ENCODE data around the gene CTDNEP1. TPM values are rescaled to one million over a fixed set of nuclear protein-coding genes. Genes with fewer than 3 reads are reported as not detected.

Gene CTDNEP1
- total and polyA plus RNA-seq, 11 donors, result 54.0 to 126 (median 107) TPM

- no peak for DNase-seq
- H3K9me3 ChIP-seq, result no peaks in the 10 kb centered on the region
- intact Hi-C loops (cut with DNase I), result loop anchor here in 1 of 10 donors (5.0 kb wide), 1 partner anchor 89 kb away; the partner anchor contains the start of gene EIF5A
- no peak for TF ChIP-seq POLR2A (IDR thresholded peaks at IDR 0.05)
- TF ChIP-seq, protein P1, sequence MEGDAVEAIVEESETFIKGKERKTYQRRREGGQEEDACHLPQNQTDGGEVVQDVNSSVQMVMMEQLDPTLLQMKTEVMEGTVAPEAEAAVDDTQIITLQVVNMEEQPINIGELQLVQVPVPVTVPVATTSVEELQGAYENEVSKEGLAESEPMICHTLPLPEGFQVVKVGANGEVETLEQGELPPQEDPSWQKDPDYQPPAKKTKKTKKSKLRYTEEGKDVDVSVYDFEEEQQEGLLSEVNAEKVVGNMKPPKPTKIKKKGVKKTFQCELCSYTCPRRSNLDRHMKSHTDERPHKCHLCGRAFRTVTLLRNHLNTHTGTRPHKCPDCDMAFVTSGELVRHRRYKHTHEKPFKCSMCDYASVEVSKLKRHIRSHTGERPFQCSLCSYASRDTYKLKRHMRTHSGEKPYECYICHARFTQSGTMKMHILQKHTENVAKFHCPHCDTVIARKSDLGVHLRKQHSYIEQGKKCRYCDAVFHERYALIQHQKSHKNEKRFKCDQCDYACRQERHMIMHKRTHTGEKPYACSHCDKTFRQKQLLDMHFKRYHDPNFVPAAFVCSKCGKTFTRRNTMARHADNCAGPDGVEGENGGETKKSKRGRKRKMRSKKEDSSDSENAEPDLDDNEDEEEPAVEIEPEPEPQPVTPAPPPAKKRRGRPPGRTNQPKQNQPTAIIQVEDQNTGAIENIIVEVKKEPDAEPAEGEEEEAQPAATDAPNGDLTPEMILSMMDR (IDR thresholded peaks at IDR 0.05), result no peak
- 64 to 81% (median 73%) methylated on average over 6 of the region's 6 CpGs for WGBS, 4 donors
- peak overlapping the region in 9 of 12 donors; percentile 83 to 100 (median 99) for H3K27ac ChIP-seq
- peaks cover 6 to 90% (median 59%) of the 10 kb centered on the region in 12 donors for H3K4me1 ChIP-seq
- peaks cover 0 to 32% (median 29%) of the 10 kb centered on the region in 9 donors for H3K36me3 ChIP-seq
- no peaks in the 10 kb centered on the region for H3K27me3 ChIP-seq
- ATAC-seq, result no peak
- H3K4me3 ChIP-seq, result no peak overlapping the region
Observed at GRCh38 chr17:7218758-7219157, 32.8 kb downstream of the CTDNEP1 start.

GRCh38 chr17:7218166-7218565 is 33.4 kb downstream of the CTDNEP1 start:
- intact Hi-C loops (cut with DNase I), result loop anchor here in 1 of 10 donors (5.0 kb wide), 1 partner anchor 89 kb away; the partner anchor contains the start of gene EIF5A

DNA sequence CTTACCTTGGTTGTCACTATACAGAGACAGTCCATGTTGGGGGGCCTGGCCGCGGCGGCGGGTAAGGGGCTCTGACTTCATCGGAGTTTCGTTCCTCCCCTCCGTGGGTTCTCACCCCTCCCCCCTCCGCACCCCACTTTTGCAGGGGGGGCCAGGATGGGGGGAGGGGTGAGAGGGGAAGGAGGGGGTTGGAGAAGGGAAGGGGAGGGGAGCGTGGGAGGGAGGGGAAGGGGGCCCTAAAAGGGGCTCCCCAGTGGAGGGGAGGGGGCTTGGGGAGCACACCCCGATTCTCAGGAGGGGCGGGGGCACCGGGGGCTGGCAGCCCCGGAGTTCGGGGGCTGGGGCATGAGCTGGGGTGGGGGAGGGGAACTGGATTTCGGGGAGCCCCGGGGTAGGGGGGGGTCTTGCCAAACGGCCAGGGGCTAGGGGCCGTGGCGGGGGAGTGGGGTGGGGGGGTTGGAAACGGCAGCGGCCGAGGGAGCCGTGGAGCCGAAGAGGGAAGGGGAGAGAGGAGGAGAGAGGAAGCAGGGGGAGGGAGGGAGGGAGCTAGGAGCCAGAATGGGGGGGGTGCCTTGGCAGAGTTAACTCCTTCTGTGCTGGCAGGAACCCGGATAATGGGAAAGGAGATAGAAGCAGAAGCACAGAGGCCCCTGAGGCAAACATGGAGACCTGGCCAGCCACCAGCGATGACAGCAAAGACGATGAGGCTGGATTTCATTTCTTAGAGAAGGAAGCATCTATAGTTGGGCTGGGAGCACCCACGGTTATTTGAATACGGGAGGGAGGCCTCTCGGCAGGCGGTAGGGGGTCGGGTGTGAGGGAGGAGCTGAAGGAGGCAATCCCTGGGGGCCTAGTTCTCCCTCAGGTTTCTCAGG is 34.2 kb downstream of the CTDNEP1 start:
- TF ChIP-seq POLR2A (IDR thresholded peaks at IDR 0.05), result no peak
- TF ChIP-seq, protein P1 (IDR thresholded peaks at IDR 0.05), result no peak
- intact Hi-C loops (cut with DNase I), result loop anchor here in 1 of 10 donors (5.0 kb wide), 1 partner anchor 90 kb away; the partner anchor contains the start of gene EIF5A
- peak; percentile 67 to 77 (median 74) for DNase-seq
- Histone ChIP-seq H3K27me3 (no peaks in the 10 kb centered on the region), H3K4me1 (peaks cover 6 to 78% (median 60%) of the 10 kb centered on the region in 12 donors), H3K36me3 (peaks cover 0 to 17% (median 15%) of the 10 kb centered on the region in 9 donors), H3K27ac (peak overlapping the region; percentile 16 to 99 (median 70)), H3K9me3 (no peaks in the 10 kb centered on the region), H3K4me3 (peak overlapping the region in 11 of 12 donors; percentile 10 to 77 (median 53))
- ATAC-seq, result no peak
- WGBS, 4 donors, result 4 to 8% (median 6%) methylated on average over 22 to 32 of the region's 32 CpGs

More at GRCh38 chr17:7218166-7218565, 33.4 kb downstream of the CTDNEP1 start:
- H3K36me3 ChIP-seq, result peaks cover 0 to 26% (median 23%) of the 10 kb centered on the region in 9 donors
- DNase-seq (peak in 2 of 5 donors; percentile 50 to 54), ATAC-seq (no peak)
- H3K4me3 ChIP-seq, result peak overlapping the region in 9 of 12 donors; percentile 45 to 77 (median 56)
- TF ChIP-seq POLR2A (IDR thresholded peaks at IDR 0.05), result no peak
- TF ChIP-seq, protein P1 (IDR thresholded peaks at IDR 0.05), result no peak
- no peaks in the 10 kb centered on the region for H3K27me3 ChIP-seq
- peaks cover 6 to 86% (median 60%) of the 10 kb centered on the region in 12 donors for H3K4me1 ChIP-seq
- WGBS, 4 donors, result 52 to 64% (median 60%) methylated on average over 4 to 6 of the region's 6 CpGs
- no peaks in the 10 kb centered on the region for H3K9me3 ChIP-seq
- H3K27ac ChIP-seq, result peak overlapping the region; percentile 16 to 99 (median 70)
